HepG2 (cell line): ENCODE results near the gene GATD1. TPM values are rescaled to one million over a fixed set of nuclear protein-coding genes. Genes with fewer than 3 reads are reported as not detected.
A peak's percentile ranks its signal among the peaks of the same experiment; 100 is the strongest.

ENCODE experiments used
- AGO2 ChIP-seq: fragments of 200-400 bp; formaldehyde crosslinking; optimal IDR thresholded peaks from 2 replicates; pipeline ENCODE3; 2017; ENCODE audit warnings: mild to moderate bottlenecking, low read depth, low read length, moderate library complexity
- CEBPB ChIP-seq: IDR thresholded peaks from 2 replicates; pipeline ENCODE4 v1.6.1; 2011; ENCODE audit warnings: low read depth, low read length, improper control_type of control experiment, borderline replicate concordance
- FIP1L1 ChIP-seq: fragments of 200-400 bp; formaldehyde crosslinking; IDR thresholded peaks from 2 replicates; pipeline ENCODE4 v1.6.1; 2018; ENCODE audit warnings: low read depth, mild to moderate bottlenecking, low read length, moderate library complexity, borderline replicate concordance; ENCODE audit not compliant: insufficient read depth
- JUN ChIP-seq: sonication (generic); formaldehyde crosslinking; IDR thresholded peaks from 2 replicates; pipeline ENCODE4 v1.4.0; 2020; ENCODE audit warnings: mild to moderate bottlenecking, missing genetic modification reagents
- MAZ ChIP-seq, 2 experiments: sonication (generic) in 1 of 2; formaldehyde crosslinking in 1 of 2; IDR thresholded peaks; 2 replicates each; pipeline versions ENCODE4 v1.5.0 to v1.6.1; 2012 to 2020; ENCODE audit warnings: low read depth in 2 of 2, mild to moderate bottlenecking in 2 of 2, borderline replicate concordance in 1 of 2, improper control_type of control experiment in 1 of 2, low read length in 1 of 2, missing genetic modification reagents in 1 of 2, moderate library complexity in 1 of 2
- NRL ChIP-seq: sonication (generic); formaldehyde crosslinking; IDR thresholded peaks from 2 replicates; pipeline ENCODE4 v1.5.0; 2020; ENCODE audit warnings: missing genetic modification reagents, mild to moderate bottlenecking, moderate library complexity, borderline replicate concordance
- POLR2G ChIP-seq: fragments of 200-400 bp; formaldehyde crosslinking; IDR thresholded peaks from 2 replicates; pipeline ENCODE4 v1.6.1; 2018; ENCODE audit warnings: mild to moderate bottlenecking, low read depth, low read length, moderate library complexity
- RAD51 ChIP-seq: fragments of 450-650 bp; IDR thresholded peaks from 2 replicates; pipeline ENCODE4 v1.6.1; 2016; ENCODE audit warnings: borderline replicate concordance
- ZFP36L1 ChIP-seq: sonication (generic); formaldehyde crosslinking; IDR thresholded peaks from 2 replicates; pipeline ENCODE4 v1.8.0; 2022; ENCODE audit warnings: mild to moderate bottlenecking, missing genetic modification reagents, moderate library complexity
- ZFP90 ChIP-seq: sonication (generic); formaldehyde crosslinking; IDR thresholded peaks from 2 replicates; pipeline ENCODE4 v1.8.0; 2022; ENCODE audit warnings: missing genetic modification reagents, mild to moderate bottlenecking, inconsistent platforms, borderline replicate concordance
- ZNF142 ChIP-seq: sonication (generic); formaldehyde crosslinking; IDR thresholded peaks from 2 replicates; pipeline ENCODE4 v1.4.0; 2020; ENCODE audit warnings: missing genetic modification reagents
- ZNF180 ChIP-seq: sonication (generic); formaldehyde crosslinking; IDR thresholded peaks from 2 replicates; pipeline ENCODE4 v1.4.0; 2020; ENCODE audit warnings: low read depth, missing genetic modification reagents, borderline replicate concordance
- ZNF205 ChIP-seq: IDR thresholded peaks from 2 replicates; pipeline ENCODE4 v1.6.1; 2018; ENCODE audit warnings: missing biosample characterization, missing genetic modification reagents
- ZNF441 ChIP-seq: sonication (generic); formaldehyde crosslinking; IDR thresholded peaks from 2 replicates; pipeline ENCODE4 v1.7.0; 2021; ENCODE audit warnings: missing genetic modification reagents, borderline replicate concordance
- ZNF557 ChIP-seq: sonication (generic); formaldehyde crosslinking; IDR thresholded peaks from 2 replicates; pipeline ENCODE4 v1.4.0; 2020; ENCODE audit warnings: missing genetic modification reagents
- ZNF775 ChIP-seq: sonication (generic); formaldehyde crosslinking; IDR thresholded peaks from 2 replicates; pipeline ENCODE4 v1.4.0; 2020; ENCODE audit warnings: missing genetic modification reagents, mild to moderate bottlenecking, moderate library complexity, borderline replicate concordance
- polyA plus RNA-seq, 8 experiments: library from polyadenylated mRNA; depleted of rRNA in 3 of 8; stranded (reverse) in 7 of 8; unstranded in 1 of 8; fragments of >200 nt; fragmentation: Illumina TruSeq in 4 of 8; extraction: Trizol in 4 of 8; gene quantifications; 2 replicates each; pipeline versions ENCODE4 v1.2.1 to v1.2.3, GENCODE V29; 2011 to 2016; ENCODE audit warnings: low read depth in 4 of 8, missing spikeins in 1 of 8, mixed read lengths in 1 of 8; ENCODE audit not compliant: insufficient read depth in 1 of 8
- total RNA-seq, 5 experiments: library from RNA; depleted of rRNA; stranded (reverse); fragments of >200 nt; fragmentation: Illumina TruSeq; extraction: Trizol; gene quantifications; 2 replicates each; pipeline ENCODE4 v1.2.3, GENCODE V29; 2016; ENCODE audit warnings: low read depth in 1 of 5
- TF ChIP-seq, protein P1 (sequence below): IDR thresholded peaks from 2 replicates; pipeline ENCODE4 v1.6.1; 2016; ENCODE audit warnings: missing biosample characterization, missing genetic modification reagents, low read depth
- TF ChIP-seq, protein P2 (sequence below): sonication (generic); formaldehyde crosslinking; IDR thresholded peaks from 2 replicates; pipeline ENCODE4 v1.4.0; 2020; ENCODE audit warnings: missing genetic modification reagents, mild to moderate bottlenecking, borderline replicate concordance
- TF ChIP-seq, protein P3 (sequence below): sonication (generic); formaldehyde crosslinking; IDR thresholded peaks from 2 replicates; pipeline ENCODE4 v1.5.0; 2020; ENCODE audit warnings: missing genetic modification reagents

GATD1 gene
- total and polyA plus RNA-seq, 2 of the 13 experiments (the other 11 are each of a cell fraction or from before 2014, with no cell fraction given): 31.3 to 60.5 TPM

GRCh38 chr11:765025-765801 is 12.1 kb downstream of the GATD1 start (continued):
- TF ChIP-seq ZNF142 (CRISPR knock-in tag) (no peak), ZFP90 (CRISPR knock-in tag) (no peak), ZFP36L1 (CRISPR knock-in tag) (no peak), RAD51 (no peak), ZNF441 (CRISPR knock-in tag) (0 out of 2 replicates have a peak, but pooled peaks have one; percentile 22), CEBPB (no peak), ZNF205 (CRISPR knock-in tag) (no peak), MAZ (IDR thresholded peaks at IDR 0.05; ENCODE audit: borderline replicate concordance, low read depth, low read length) (no peak), MAZ (CRISPR knock-in tag; IDR thresholded peaks at IDR 0.05; ENCODE audit: low read depth) (no peak), ZNF775 (no peak), ZNF557 (CRISPR knock-in tag) (no peak), JUN (CRISPR knock-in tag) (no peak), NRL (peak; percentile 51; the same call in 1 of the 2 replicates), POLR2G (peak; percentile 64), FIP1L1 (no peak), AGO2 (peak; percentile 96), ZNF180 (CRISPR knock-in tag) (no peak)
- TF ChIP-seq, protein P1, sequence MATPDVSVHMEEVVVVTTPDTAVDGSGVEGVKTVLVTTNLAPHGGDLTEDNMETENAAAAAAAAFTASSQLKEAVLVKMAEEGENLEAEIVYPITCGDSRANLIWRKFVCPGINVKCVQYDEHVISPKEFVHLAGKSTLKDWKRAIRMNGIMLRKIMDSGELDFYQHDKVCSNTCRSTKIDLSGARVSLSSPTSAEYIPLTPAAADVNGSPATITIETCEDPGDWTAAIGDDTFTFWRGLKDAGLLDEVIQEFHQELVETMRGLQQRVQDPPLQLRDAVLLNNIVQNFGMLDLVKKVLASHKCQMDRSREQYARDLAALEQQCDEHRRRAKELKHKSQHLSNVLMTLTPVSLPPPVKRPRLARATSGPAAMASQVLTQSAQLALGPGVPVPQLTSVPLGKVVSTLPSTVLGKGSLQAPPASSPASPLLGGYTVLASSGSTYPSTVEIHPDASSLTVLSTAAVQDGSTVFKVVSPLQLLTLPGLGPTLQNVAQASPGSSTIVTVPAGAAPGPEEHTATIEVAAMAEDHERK (CRISPR knock-in tag): no peak
- TF ChIP-seq, protein P2, sequence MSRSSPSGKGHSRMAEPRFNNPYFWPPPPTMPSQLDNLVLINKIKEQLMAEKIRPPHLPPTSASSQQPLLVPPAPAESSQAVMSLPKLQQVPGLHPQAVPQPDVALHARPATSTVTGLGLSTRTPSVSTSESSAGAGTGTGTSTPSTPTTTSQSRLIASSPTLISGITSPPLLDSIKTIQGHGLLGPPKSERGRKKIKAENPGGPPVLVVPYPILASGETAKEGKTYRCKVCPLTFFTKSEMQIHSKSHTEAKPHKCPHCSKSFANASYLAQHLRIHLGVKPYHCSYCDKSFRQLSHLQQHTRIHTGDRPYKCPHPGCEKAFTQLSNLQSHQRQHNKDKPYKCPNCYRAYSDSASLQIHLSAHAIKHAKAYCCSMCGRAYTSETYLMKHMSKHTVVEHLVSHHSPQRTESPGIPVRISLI (CRISPR knock-in tag): peak; percentile 45; the same call in 1 of the 2 replicates
- TF ChIP-seq, protein P3, sequence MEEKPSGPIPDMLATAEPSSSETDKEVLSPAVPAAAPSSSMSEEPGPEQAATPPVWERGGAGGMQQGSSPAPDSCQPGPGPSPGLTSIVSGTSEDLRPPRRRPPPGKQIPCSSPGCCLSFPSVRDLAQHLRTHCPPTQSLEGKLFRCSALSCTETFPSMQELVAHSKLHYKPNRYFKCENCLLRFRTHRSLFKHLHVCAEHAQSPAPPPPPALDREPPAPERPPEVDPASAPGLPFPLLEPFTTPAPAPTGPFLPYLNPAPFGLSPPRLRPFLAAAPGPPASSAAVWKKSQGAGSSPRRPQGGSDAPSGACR (CRISPR knock-in tag): no peak
